GM10847 (cell line): ENCODE data around the gene OR5AC2.

Source experiments
- POLR2A ChIP-seq: IDR thresholded peaks from 2 replicates; pipeline ENCODE4 v1.6.1; 2011; ENCODE audit not compliant: insufficient read length; ENCODE audit errors: extremely low read depth

The OR5AC2 gene

GRCh38 chr3:98086873-98087272 lies at the start of gene OR5AC2:
TSS of gene OR5AC2 (plus strand) at chr3:98087173. CDS start at chr3:98087173, 0 bp downstream.
- TF ChIP-seq POLR2A = no peak

- TF ChIP-seq POLR2A = no peak
Measured at GRCh38 chr3:98038286-98038685, 48.7 kb upstream of the OR5AC2 start.

- no peak for TF ChIP-seq POLR2A
Measured at GRCh38 chr3:98038876-98039275, 48.1 kb upstream of the OR5AC2 start.

GRCh38 chr3:98039322-98040024 lies 47.5 kb upstream of the OR5AC2 start:
- TF ChIP-seq POLR2A = no peak

- no peak for TF ChIP-seq POLR2A
Measured at GRCh38 chr3:98041350-98041749, 45.6 kb upstream of the OR5AC2 start.

GRCh38 chr3:98048586-98048985 lies 38.4 kb upstream of the OR5AC2 start:
- TF ChIP-seq POLR2A = no peak

- TF ChIP-seq POLR2A = no peak
Measured at GRCh38 chr3:98049271-98049670, 37.7 kb upstream of the OR5AC2 start.

- TF ChIP-seq POLR2A = no peak
Measured at GRCh38 chr3:98056035-98056434, 30.9 kb upstream of the OR5AC2 start.

GRCh38 chr3:98057631-98058030 lies 29.3 kb upstream of the OR5AC2 start:
- TF ChIP-seq POLR2A = no peak

GRCh38 chr3:98058244-98058960 lies 28.6 kb upstream of the OR5AC2 start:
- no peak for TF ChIP-seq POLR2A

GRCh38 chr3:98068824-98069223 lies 18.1 kb upstream of the OR5AC2 start:
- TF ChIP-seq POLR2A = no peak

GRCh38 chr3:98070840-98071239 lies 16.1 kb upstream of the OR5AC2 start:
- TF ChIP-seq POLR2A = no peak

GRCh38 chr3:98073486-98073885 lies 13.5 kb upstream of the OR5AC2 start:
- no peak for TF ChIP-seq POLR2A

GRCh38 chr3:98095882-98096281 lies 8.9 kb downstream of the OR5AC2 start:
- TF ChIP-seq POLR2A = no peak

- no peak for TF ChIP-seq POLR2A
Measured at GRCh38 chr3:98099848-98100247, 12.9 kb downstream of the OR5AC2 start.

GRCh38 chr3:98108162-98108561 lies 21.2 kb downstream of the OR5AC2 start:
- no peak for TF ChIP-seq POLR2A
